K562 (cell line): ENCODE measurements around the gene FIS1. TPM values are rescaled to one million over a fixed set of nuclear protein-coding genes. Genes with fewer than 3 reads are reported as not detected.

ENCODE experiments used
- ATAC-seq: fragments of 200-7000 bp; cut with Tn5 transposase; 3 replicates; pipeline ENCODE4 v1.9.1; 2020; ENCODE audit warnings: moderate library complexity
- BruUV-seq: library from RNA; stranded (reverse); fragments of 400-500 nt; replicated peaks from 2 replicates; lab custom pipeline; 2021; lab: Mats Ljungman, UMichigan
- CTCF ChIA-PET: fragments of 300-600 bp; formaldehyde crosslinking; extraction: SDS; loops from one replicate; lab custom pipeline; 2021; ENCODE audit warnings: low intra/inter-chr PET ratio; lab: Yijun Ruan, JAX
- POLR2A ChIA-PET: fragments of 300-600, 350-650 bp; sonication (Branson Sonifier 250); formaldehyde crosslinking; extraction: SDS; loops from one replicate; lab custom pipeline; 2021; ENCODE audit warnings: antibody characterized with exemption, inconsistent platforms; lab: Yijun Ruan, JAX
- DNase-seq, 4 experiments: peaks; one replicate each; pipeline versions ENCODE4 v3.0.0 to v3.0.0-alpha.2; 2011 to 2018; ENCODE audit warnings: low spot score in 3 of 4, mixed read lengths in 3 of 4; ENCODE audit errors: extremely low read depth in 1 of 4
- FAIRE-seq: peaks from 2 replicates; lab custom pipeline; 2011; peaks lifted over from hg19 to GRCh38; lab: Jason Lieb, UNC
- H2AFZ ChIP-seq: 2 replicates; pipeline ENCODE4 v1.6.0; 2011; ENCODE audit warnings: low read depth, low read length, control low read depth, inconsistent platforms
- H3K27ac ChIP-seq: fragments of 200-600 bp; 3 replicates; pipeline ENCODE4 v1.8.0; 2011; ENCODE audit warnings: low read depth, mild to moderate bottlenecking, control low read depth, inconsistent platforms, low read length, moderate library complexity, mixed read lengths; ENCODE audit errors: extremely low read depth
- H3K27me3 ChIP-seq, 2 experiments: fragments of 300-600 bp in 1 of 2; 2 replicates in 1 of 2; 3 replicates in 1 of 2; pipeline versions ENCODE4 v1.6.0 to v1.8.0; 2011; ENCODE audit warnings: inconsistent platforms in 2 of 2, low read length in 2 of 2, mild to moderate bottlenecking in 1 of 2, mixed read lengths in 1 of 2, moderate library complexity in 1 of 2; ENCODE audit not compliant: control insufficient read depth in 2 of 2, insufficient read depth in 2 of 2
- H3K36me3 ChIP-seq: fragments of 300-600 bp; 3 replicates; pipeline ENCODE4 v1.8.0; 2011; ENCODE audit warnings: mild to moderate bottlenecking, low read length, inconsistent platforms; ENCODE audit not compliant: control insufficient read depth, insufficient read depth
- H3K4me1 ChIP-seq, 2 experiments: fragments of 200-600 bp in 1 of 2; replicated peaks in 1 of 2; 2 replicates in 1 of 2; 3 replicates in 1 of 2; pipeline versions ENCODE4 v1.5.1 to v1.8.0; 2011; ENCODE audit warnings: inconsistent platforms in 2 of 2, low read length in 2 of 2, mild to moderate bottlenecking in 1 of 2, mixed read lengths in 1 of 2, moderate library complexity in 1 of 2; ENCODE audit not compliant: control insufficient read depth in 2 of 2, insufficient read depth in 2 of 2
- H3K4me2 ChIP-seq: 2 replicates; pipeline ENCODE4 v1.6.1; 2011; ENCODE audit warnings: low read length, control low read depth, inconsistent platforms, mixed read lengths; ENCODE audit not compliant: insufficient read depth
- H3K4me3 ChIP-seq: fragments of 200-600 bp; sonication (generic), shearing (Covaris generic); 2 replicates; pipeline ENCODE4 v1.5.1; 2016; ENCODE audit warnings: control low read depth, inconsistent platforms
- H3K79me2 ChIP-seq: fragments of 200-600 bp; 3 replicates; pipeline ENCODE4 v1.8.0; 2011; ENCODE audit warnings: low read length, inconsistent platforms; ENCODE audit not compliant: control insufficient read depth, insufficient read depth
- H3K9ac ChIP-seq, 2 experiments: 2 replicates each; pipeline versions ENCODE4 v1.6.0 to v1.6.1; 2011; ENCODE audit warnings: low read depth in 2 of 2, low read length in 2 of 2, control low read depth in 1 of 2, inconsistent platforms in 1 of 2, mild to moderate bottlenecking in 1 of 2, mixed read lengths in 1 of 2; ENCODE audit not compliant: insufficient read depth in 1 of 2
- H3K9me1 ChIP-seq: one replicate; pipeline ENCODE4 v1.6.0; 2011; ENCODE audit warnings: inconsistent platforms, mild to moderate bottlenecking, low read length, moderate library complexity; ENCODE audit not compliant: control insufficient read depth, insufficient read depth
- H3K9me3 ChIP-seq: replicated peaks from 2 replicates; pipeline ENCODE4 v1.5.1; 2011; ENCODE audit warnings: low read depth, low read length, inconsistent platforms; ENCODE audit not compliant: control insufficient read depth, insufficient read depth
- H4K20me1 ChIP-seq: replicated peaks from 2 replicates; pipeline ENCODE4 v1.6.1; 2011; ENCODE audit warnings: low read length, inconsistent platforms, mixed read lengths; ENCODE audit not compliant: control insufficient read depth, insufficient read depth
- ARID2 ChIP-seq: fragments of 450-650 bp; IDR thresholded peaks from 2 replicates; pipeline ENCODE4 v1.6.1; 2017; ENCODE audit warnings: antibody characterized with exemption, mild to moderate bottlenecking
- BHLHE40 ChIP-seq: IDR thresholded peaks from 2 replicates; pipeline ENCODE4 v1.6.1; 2011; ENCODE audit warnings: low read length, improper control_type of control experiment
- CBFA2T2 ChIP-seq: fragments of 450-650 bp; conservative IDR thresholded peaks from 2 replicates; pipeline ENCODE4 v1.6.1; 2017; ENCODE audit warnings: mild to moderate bottlenecking
- CBFA2T3 ChIP-seq: fragments of 450-650 bp; IDR thresholded peaks from 2 replicates; pipeline ENCODE4 v1.6.1; 2017
- ETV1 ChIP-seq: fragments of 450-650 bp; conservative IDR thresholded peaks from 2 replicates; pipeline ENCODE4 v1.6.1; 2016; ENCODE audit warnings: missing genetic modification characterization, control low read depth, low read depth, missing compliant biosample characterization
- PHF21A ChIP-seq: fragments of 450-650 bp; IDR thresholded peaks from 2 replicates; pipeline ENCODE4 v1.6.1; 2017; ENCODE audit warnings: low read depth, borderline replicate concordance
- RAD51 ChIP-seq: fragments of 450-650 bp; IDR thresholded peaks from 2 replicates; pipeline ENCODE4 v1.7.1; 2016; ENCODE audit warnings: low read depth, mild to moderate bottlenecking, borderline replicate concordance
- TBP ChIP-seq: optimal IDR thresholded peaks from 2 replicates; pipeline ENCODE3; 2011; ENCODE audit warnings: low read depth, low read length, improper control_type of control experiment
- TOE1 ChIP-seq, 2 experiments: fragments of 450-650 bp in 1 of 2; sonication (generic) in 1 of 2; formaldehyde crosslinking in 1 of 2; IDR thresholded peaks; 2 replicates each; pipeline versions ENCODE4 v1.7.1 to v1.8.0; 2016 to 2022; ENCODE audit warnings: borderline replicate concordance in 2 of 2, mild to moderate bottlenecking in 2 of 2, antibody characterized with exemption in 1 of 2, inconsistent platforms in 1 of 2, low read depth in 1 of 2, missing genetic modification reagents in 1 of 2, moderate library complexity in 1 of 2
- USF1 ChIP-seq: sonication (generic); formaldehyde crosslinking; IDR thresholded peaks from 2 replicates; pipeline ENCODE4 v1.9.0; 2022; ENCODE audit warnings: mild to moderate bottlenecking, missing genetic modification reagents
- USF2 ChIP-seq: sonication (generic); formaldehyde crosslinking; IDR thresholded peaks from 2 replicates; pipeline ENCODE4 v1.5.0; 2020; ENCODE audit warnings: missing genetic modification reagents
- ZNF121 ChIP-seq: sonication (generic); formaldehyde crosslinking; conservative IDR thresholded peaks from 2 replicates; pipeline ENCODE4 v1.8.0; 2022; ENCODE audit warnings: missing genetic modification reagents
- WGBS: fragments of 100-300 bp; shearing (Covaris generic); methylation state at CpG from one replicate; pipeline ENCODE4 v1.1.6; 2016; ENCODE audit warnings: low coverage, mixed read lengths; ENCODE audit not compliant: insufficient coverage; ENCODE audit errors: missing lambda C conversion rate; 5-methylcytosine and 5-hydroxymethylcytosine counted together
- in situ Hi-C: fragments of 300-500 bp; cut with MboI; formaldehyde crosslinking; loops from 4 replicates; pipeline ENCODE4 v1.15.0; 2018; ENCODE audit warnings: inconsistent platforms, mixed read lengths
- intact Hi-C: fragments of 100-400 bp; cut with micrococcal nuclease; formaldehyde crosslinking; loops from 2 replicates; pipeline ENCODE4 v1.14.2; 2022
- polyA plus RNA-seq, 8 experiments: library from polyadenylated mRNA; depleted of rRNA in 4 of 8; stranded (reverse) in 5 of 8; unstranded in 3 of 8; fragments of >200 nt; fragmentation: Nextera tagmentation in 2 of 8; fragmentation: Illumina TruSeq in 1 of 8; extraction: Ambion mirVana in 2 of 8; extraction: Trizol in 1 of 8; gene quantifications; 2 replicates each; pipeline versions ENCODE4 v1.2.1 to v1.2.3, GENCODE V29; 2011 to 2014; ENCODE audit warnings: inconsistent platforms in 1 of 8, missing spikeins in 1 of 8
- total RNA-seq, 7 experiments: library from RNA; depleted of rRNA in 6 of 7; stranded (reverse); fragments of >200 nt in 6 of 7; fragmentation: Illumina TruSeq in 2 of 7; extraction: Trizol in 2 of 7; gene quantifications; 2 replicates each; pipeline versions ENCODE4 v1.2.1 to v1.2.3, GENCODE V29; 2011 to 2021; ENCODE audit warnings: low replicate concordance in 1 of 7

Gene FIS1
- total and polyA plus RNA-seq, 9 of the 15 experiments (the other 6 are each of a cell fraction or from before 2014, with no cell fraction given), result 86.0 to 257 (median 144) TPM

- H4K20me1 ChIP-seq, result no peaks in the 10 kb centered on the region; the same call in 1 of the 2 replicates
- TF ChIP-seq ZNF121 (CRISPR knock-in tag) (peak; percentile 53; the same call in 1 of the 2 replicates), ETV1 (tag) (no peak)
- H3K4me3 ChIP-seq, result no peak overlapping the region
- no peaks in the 10 kb centered on the region for H3K36me3 ChIP-seq
- BruUV-seq, result no TSS peak
- no peak overlapping the region for H2AFZ ChIP-seq
- H3K9me3 ChIP-seq, result no peaks in the 10 kb centered on the region
- POLR2A ChIA-PET, result interaction anchor here (1.0 to 1.1 kb wide), 2 partner anchors 14 to 138 kb away, joined by 3 to 4 read pairs; no protein-coding TSS in a partner anchor
- peaks cover 0 to 3% of the 10 kb centered on the region in 2 experiments; a peak in 1 of 5 replicates for H3K4me1 ChIP-seq
- in situ Hi-C loops (loop anchor here (5.0 to 25.0 kb wide), 2 partner anchors 131 to 366 kb away; no protein-coding TSS in a partner anchor), intact Hi-C loops (no loop called here)
- no peak overlapping the region for H3K4me2 ChIP-seq
- H3K9me1 ChIP-seq, result no peaks in the 10 kb centered on the region
- peak overlapping the region in 1 of 2 experiments; percentile 33; a peak in 1 of 4 replicates for H3K9ac ChIP-seq
- FAIRE-seq, result no peak
- DNase-seq, result no peak
- H3K27ac ChIP-seq, result no peak overlapping the region
- 13% methylated on average over 24 of the region's 24 CpGs for WGBS
- H3K27me3 ChIP-seq, result peaks cover 29 to 57% of the 10 kb centered on the region in 2 experiments
- CTCF ChIA-PET, result no interaction called here
- ATAC-seq, result no peak
- no peaks in the 10 kb centered on the region for H3K79me2 ChIP-seq
Measured at GRCh38 chr7:101278461-101279292, 33.8 kb upstream of the FIS1 start.

GRCh38 chr7:101277155-101277554 is 32.3 kb upstream of the FIS1 start:
- Histone ChIP-seq H3K27ac (no peak overlapping the region), H3K4me2 (no peak overlapping the region), H3K79me2 (no peaks in the 10 kb centered on the region), H3K4me1 (no peaks in the 10 kb centered on the region; a peak in 1 of 5 replicates), H3K4me3 (no peak overlapping the region), H4K20me1 (no peaks in the 10 kb centered on the region; the same call in 1 of the 2 replicates), H3K9ac (no peak overlapping the region), H3K36me3 (no peaks in the 10 kb centered on the region), H2AFZ (no peak overlapping the region), H3K27me3 (peaks cover 35 to 70% of the 10 kb centered on the region in 2 experiments), H3K9me1 (no peaks in the 10 kb centered on the region), H3K9me3 (no peaks in the 10 kb centered on the region)
- in situ Hi-C loops (loop anchor here (5.0 to 25.0 kb wide), 2 partner anchors 130 to 365 kb away; no protein-coding TSS in a partner anchor), intact Hi-C loops (no loop called here)
- DNase-seq (no peak), ATAC-seq (no peak), FAIRE-seq (no peak)
- POLR2A ChIA-PET, result no interaction called here
- CTCF ChIA-PET, result interaction anchor here (0.5 kb wide), 1 partner anchor 31 kb away, joined by 3 read pairs; no protein-coding TSS in a partner anchor
- BruUV-seq, result no TSS peak
- 13% methylated on average over 9 of the region's 9 CpGs for WGBS
- peak; percentile 72 for TF ChIP-seq USF1 (CRISPR knock-in tag)
- peak; percentile 88 for TF ChIP-seq RAD51
- peak; percentile 37; the same call in 1 of the 2 replicates for TF ChIP-seq BHLHE40
- TF ChIP-seq CBFA2T2, result peak; percentile 48; the same call in 1 of the 2 replicates
- peak; percentile 72 for TF ChIP-seq USF2
- TF ChIP-seq ARID2, result no peak
- no peak for TF ChIP-seq CBFA2T3
- TF ChIP-seq TBP, result no peak
- TF ChIP-seq TOE1 (IDR thresholded peaks at IDR 0.05; ENCODE audit: borderline replicate concordance), result peak; percentile 84
- no peak for TF ChIP-seq TOE1 (CRISPR knock-in tag; IDR thresholded peaks at IDR 0.05; ENCODE audit: borderline replicate concordance, low read depth)
- no peak for TF ChIP-seq PHF21A
